CD4-positive, alpha-beta memory T cell (primary cell): ENCODE data around the gene LSM12. TPM values are rescaled to one million over a fixed set of nuclear protein-coding genes. Genes with fewer than 3 reads are reported as not detected.

Experiments
- CTCF ChIA-PET: fragments of 350-600 bp; sonication (Branson Sonifier 250); formaldehyde crosslinking; loops from one replicate; lab custom pipeline; 2021; ENCODE audit warnings: inconsistent platforms; ENCODE audit not compliant: partially characterized antibody; lab: Charles Lee
- POLR2A ChIA-PET: fragments of 350-600 bp; sonication (Branson Sonifier 250); formaldehyde crosslinking; loops from one replicate; lab custom pipeline; 2021; ENCODE audit not compliant: partially characterized antibody; lab: Charles Lee
- DNase-seq, 5 donors: peaks; one replicate each; pipeline versions ENCODE4 v3.0.0 to v3.0.0-alpha.2; 2020 to 2022; ENCODE audit warnings: mixed read lengths in 1 of 5
- H3K27ac ChIP-seq: one replicate; pipeline ENCODE4 v1.7.0; 2013; ENCODE audit warnings: low read depth, low read length
- H3K27me3 ChIP-seq: 2 replicates; pipeline ENCODE4 v1.7.0; 2013; ENCODE audit warnings: mild to moderate bottlenecking, low read length, moderate library complexity; ENCODE audit not compliant: insufficient read depth
- H3K36me3 ChIP-seq: 2 replicates; pipeline ENCODE4 v1.7.0; 2013; ENCODE audit warnings: mild to moderate bottlenecking, low read length, moderate library complexity; ENCODE audit not compliant: insufficient read depth
- H3K4me1 ChIP-seq: 2 replicates; pipeline ENCODE4 v1.7.0; 2013; ENCODE audit warnings: mild to moderate bottlenecking, low read length, moderate library complexity; ENCODE audit not compliant: insufficient read depth
- H3K4me3 ChIP-seq, 2 donors: one replicate each; pipeline ENCODE4 v1.7.0; 2013; ENCODE audit warnings: low read length in 2 of 2, mild to moderate bottlenecking in 1 of 2
- H3K9me3 ChIP-seq, 2 donors: one replicate each; pipeline ENCODE4 v1.7.0; 2013; ENCODE audit warnings: low read length in 2 of 2, control low read depth in 1 of 2; ENCODE audit not compliant: control insufficient read depth in 1 of 2
- H3K27ac Mint-ChIP-seq, 7 donors: one replicate each; pipeline ENCODE4 v1.8.0; 2020 to 2021; ENCODE audit warnings: mixed read lengths in 7 of 7, mild to moderate bottlenecking in 6 of 7, inconsistent platforms in 3 of 7, moderate library complexity in 3 of 7
- H3K27me3 Mint-ChIP-seq, 2 donors: one replicate each; pipeline ENCODE4 v1.8.0; 2020 to 2021; ENCODE audit warnings: mixed read lengths in 2 of 2
- H3K36me3 Mint-ChIP-seq, 2 donors: one replicate each; pipeline ENCODE4 v1.8.0; 2020 to 2021; ENCODE audit warnings: mixed read lengths in 2 of 2, inconsistent platforms in 1 of 2, mild to moderate bottlenecking in 1 of 2
- H3K4me1 Mint-ChIP-seq, 4 donors: one replicate each; pipeline ENCODE4 v1.8.0; 2020 to 2021; ENCODE audit warnings: mixed read lengths in 4 of 4, mild to moderate bottlenecking in 1 of 4
- H3K4me3 Mint-ChIP-seq, 8 donors: one replicate each; pipeline ENCODE4 v1.8.0; 2020 to 2021; ENCODE audit warnings: mixed read lengths in 8 of 8, mild to moderate bottlenecking in 7 of 8, moderate library complexity in 6 of 8, inconsistent platforms in 3 of 8
- H3K9me3 Mint-ChIP-seq, 8 donors: one replicate each; pipeline ENCODE4 v1.8.0; 2020 to 2021; ENCODE audit warnings: mixed read lengths in 8 of 8, mild to moderate bottlenecking in 5 of 8, inconsistent platforms in 3 of 8, moderate library complexity in 1 of 8
- intact Hi-C: fragments of 100-400 bp; cut with micrococcal nuclease; formaldehyde crosslinking; loops from one replicate; pipeline ENCODE4 v1.15.1; 2023
- polyA plus RNA-seq, 2 donors: library from polyadenylated mRNA; unstranded; fragments of 300-500 nt; fragmentation: Illumina TruSeq; gene quantifications; one replicate each; pipeline ENCODE4 v1.2.3, GENCODE V29; 2021
- total RNA-seq, 2 experiments: library from RNA; stranded (reverse); gene quantifications; one replicate each; pipeline ENCODE4 v1.2.3, GENCODE V29; 2021

Gene LSM12
- total and polyA plus RNA-seq, 4 experiments from 2014 or later: 35.3 to 74.0 (median 46.5) TPM

DNA sequence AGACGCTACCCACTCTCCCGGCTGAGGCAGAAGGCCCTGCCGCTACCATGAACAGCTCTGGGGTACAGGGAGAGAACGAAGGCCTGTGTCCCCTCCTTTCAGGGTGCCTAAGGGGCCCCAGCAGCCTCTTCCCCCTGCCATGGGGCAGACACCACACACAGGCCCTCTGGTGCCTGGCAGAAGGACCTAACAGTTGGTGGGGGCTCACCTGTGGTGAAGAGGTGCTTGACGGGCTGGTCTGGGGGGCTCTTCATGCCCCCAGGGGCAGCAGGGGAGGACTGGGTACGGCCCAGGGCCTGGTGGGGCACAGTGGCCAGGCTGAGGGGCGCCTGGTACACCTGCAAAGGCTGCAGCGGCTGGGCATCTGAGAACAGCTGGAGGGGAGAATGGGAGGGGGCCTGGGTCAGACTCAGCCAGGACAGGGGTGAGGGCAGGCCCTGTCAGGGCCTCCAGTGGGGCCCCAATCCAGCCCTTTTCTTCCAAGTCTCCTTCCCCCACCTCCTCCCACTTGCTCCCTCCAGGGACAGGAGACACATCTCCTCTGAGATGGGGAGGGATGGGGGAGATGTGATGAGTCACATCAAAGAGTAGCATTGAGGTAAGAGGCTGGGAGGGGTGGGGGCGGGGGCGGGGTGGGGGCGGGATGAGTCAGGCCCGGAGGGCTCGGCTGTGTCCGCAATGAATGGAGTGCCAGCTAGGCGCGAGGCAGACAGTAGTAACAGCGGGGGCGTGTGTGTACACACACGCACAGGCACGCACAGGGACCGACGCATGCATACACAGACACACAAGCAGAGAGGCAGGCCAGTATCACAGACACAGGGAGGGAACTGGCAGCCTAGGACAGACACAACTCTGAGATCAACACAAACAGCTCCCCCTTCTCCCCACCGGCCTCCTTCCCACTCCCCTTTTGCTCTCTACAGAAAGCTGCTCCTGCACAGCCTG is 20.2 kb upstream of the LSM12 start:
- Histone ChIP-seq H3K4me3 (no peak overlapping the region), H3K4me1 (no peaks in the 10 kb centered on the region), H3K36me3 (peaks cover 8% of the 10 kb centered on the region), H3K9me3 (no peaks in the 10 kb centered on the region), H3K27ac (no peak overlapping the region), H3K27me3 (no peaks in the 10 kb centered on the region)
- H3K4me1 Mint-ChIP-seq: peaks cover 0 to 12% (median 4%) of the 10 kb centered on the region in 4 donors
- no peaks in the 10 kb centered on the region for H3K27me3 Mint-ChIP-seq
- no peak overlapping the region for H3K4me3 Mint-ChIP-seq
- intact Hi-C loops: no loop called here
- DNase-seq: peak in 1 of 5 donors; percentile 52
- peak overlapping the region in 4 of 7 donors; percentile 52 to 81 (median 63) for H3K27ac Mint-ChIP-seq
- POLR2A ChIA-PET: no interaction called here
- peaks cover 0 to 3% (median 0%) of the 10 kb centered on the region in 8 donors for H3K9me3 Mint-ChIP-seq
- peaks cover 18 to 47% of the 10 kb centered on the region in 2 donors for H3K36me3 Mint-ChIP-seq
- CTCF ChIA-PET: no interaction called here

DNA sequence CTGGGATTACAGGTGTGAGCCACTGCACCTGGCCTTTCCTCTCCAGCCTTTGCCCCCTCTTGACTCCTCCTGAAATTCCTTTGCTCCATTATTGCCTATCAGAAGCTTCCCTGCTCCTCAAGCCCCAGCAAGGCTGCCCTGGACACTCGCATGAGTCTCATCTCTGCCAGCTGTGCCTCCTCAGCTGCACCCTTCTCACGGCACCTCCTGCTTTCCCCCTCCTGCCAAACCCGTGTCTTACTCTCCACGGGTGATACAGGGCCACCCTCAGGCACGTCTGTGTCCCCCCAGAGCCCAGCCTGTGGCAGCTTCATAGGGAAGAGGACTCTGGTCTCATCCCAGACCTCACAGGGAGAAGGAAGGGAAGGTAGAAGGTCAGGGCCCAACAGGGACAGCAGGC is 19.4 kb upstream of the LSM12 start:
- no peaks in the 10 kb centered on the region for H3K27me3 ChIP-seq
- no peak overlapping the region for H3K27ac ChIP-seq
- no peak for DNase-seq
- CTCF ChIA-PET: no interaction called here
- H3K4me3 ChIP-seq: no peak overlapping the region
- intact Hi-C loops: no loop called here
- peaks cover 8% of the 10 kb centered on the region for H3K36me3 ChIP-seq
- peaks cover 0 to 12% (median 4%) of the 10 kb centered on the region in 4 donors for H3K4me1 Mint-ChIP-seq
- no peaks in the 10 kb centered on the region for H3K4me1 ChIP-seq
- H3K9me3 ChIP-seq: no peaks in the 10 kb centered on the region
- H3K9me3 Mint-ChIP-seq: peaks cover 0 to 3% (median 0%) of the 10 kb centered on the region in 8 donors
- peaks cover 15 to 41% of the 10 kb centered on the region in 2 donors for H3K36me3 Mint-ChIP-seq
- no peak overlapping the region for H3K4me3 Mint-ChIP-seq
- POLR2A ChIA-PET: no interaction called here
- H3K27me3 Mint-ChIP-seq: no peaks in the 10 kb centered on the region
- peak overlapping the region in 3 of 7 donors; percentile 22 to 40 (median 23) for H3K27ac Mint-ChIP-seq

DNA sequence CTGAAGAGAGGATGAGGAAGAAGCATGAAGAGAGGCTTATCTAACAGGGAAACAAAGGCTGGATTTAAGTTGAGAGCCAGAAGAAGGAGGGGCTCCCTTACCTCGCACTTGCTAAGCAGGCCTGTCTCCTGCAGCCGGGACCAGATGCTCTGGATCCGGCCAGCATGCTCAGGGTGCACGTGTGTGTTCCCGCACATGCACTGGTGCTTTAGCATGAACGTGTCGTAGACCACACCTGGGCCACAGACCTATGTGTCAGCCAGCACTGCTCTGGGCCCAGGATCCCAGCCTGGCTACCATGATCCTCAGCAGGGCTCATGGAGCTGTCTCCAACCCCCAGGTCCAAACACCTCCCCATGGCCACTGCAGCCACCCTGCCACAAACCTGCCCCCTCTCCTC is 18.4 kb upstream of the LSM12 start:
- ChIA-PET CTCF (no interaction called here), POLR2A (no interaction called here)
- Histone ChIP-seq H3K27ac (no peak overlapping the region), H3K27me3 (no peaks in the 10 kb centered on the region), H3K4me3 (no peak overlapping the region), H3K36me3 (peaks cover 8% of the 10 kb centered on the region), H3K4me1 (no peaks in the 10 kb centered on the region), H3K9me3 (no peaks in the 10 kb centered on the region)
- peaks cover 0 to 1% (median 0%) of the 10 kb centered on the region in 8 donors for H3K9me3 Mint-ChIP-seq
- intact Hi-C loops: no loop called here
- H3K27me3 Mint-ChIP-seq: no peaks in the 10 kb centered on the region
- no peak overlapping the region for H3K4me3 Mint-ChIP-seq
- DNase-seq: no peak
- peaks cover 0 to 12% (median 4%) of the 10 kb centered on the region in 4 donors for H3K4me1 Mint-ChIP-seq
- H3K27ac Mint-ChIP-seq: peak overlapping the region in 3 of 7 donors; percentile 27 to 62 (median 42)
- H3K36me3 Mint-ChIP-seq: peaks cover 15 to 49% of the 10 kb centered on the region in 2 donors

DNA sequence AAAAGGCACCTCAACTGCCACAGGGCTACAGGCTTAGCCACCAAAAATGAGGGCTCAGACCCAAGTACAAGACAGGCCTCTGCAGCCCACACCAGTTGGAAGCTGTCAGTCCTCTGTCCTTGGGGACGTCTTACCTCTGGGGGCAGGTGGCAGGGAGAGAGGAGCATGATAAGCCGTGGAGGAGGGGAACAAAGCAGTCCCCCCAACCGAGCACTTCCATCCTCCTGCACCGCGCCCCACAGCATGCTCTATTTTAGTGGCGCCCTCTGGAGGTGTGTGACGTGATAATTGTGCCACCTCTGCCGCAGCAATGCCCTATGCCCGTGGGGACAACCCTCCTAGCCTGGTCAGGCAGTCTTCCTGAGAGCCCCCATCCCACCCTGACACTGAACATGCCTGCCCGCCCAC is 17.7 kb upstream of the LSM12 start:
- ChIA-PET CTCF (no interaction called here), POLR2A (no interaction called here)
- Histone ChIP-seq H3K9me3 (no peaks in the 10 kb centered on the region), H3K27me3 (no peaks in the 10 kb centered on the region), H3K4me3 (no peak overlapping the region), H3K36me3 (peaks cover 8% of the 10 kb centered on the region), H3K4me1 (no peaks in the 10 kb centered on the region), H3K27ac (no peak overlapping the region)
- Mint-ChIP-seq H3K9me3 (peaks cover 0 to 1% (median 0%) of the 10 kb centered on the region in 8 donors), H3K4me1 (peaks cover 0 to 12% (median 4%) of the 10 kb centered on the region in 4 donors), H3K4me3 (no peak overlapping the region), H3K36me3 (peaks cover 15 to 52% of the 10 kb centered on the region in 2 donors), H3K27me3 (no peaks in the 10 kb centered on the region), H3K27ac (peak overlapping the region in 1 of 7 donors; percentile 27)
- intact Hi-C loops: no loop called here
- DNase-seq: no peak

DNA sequence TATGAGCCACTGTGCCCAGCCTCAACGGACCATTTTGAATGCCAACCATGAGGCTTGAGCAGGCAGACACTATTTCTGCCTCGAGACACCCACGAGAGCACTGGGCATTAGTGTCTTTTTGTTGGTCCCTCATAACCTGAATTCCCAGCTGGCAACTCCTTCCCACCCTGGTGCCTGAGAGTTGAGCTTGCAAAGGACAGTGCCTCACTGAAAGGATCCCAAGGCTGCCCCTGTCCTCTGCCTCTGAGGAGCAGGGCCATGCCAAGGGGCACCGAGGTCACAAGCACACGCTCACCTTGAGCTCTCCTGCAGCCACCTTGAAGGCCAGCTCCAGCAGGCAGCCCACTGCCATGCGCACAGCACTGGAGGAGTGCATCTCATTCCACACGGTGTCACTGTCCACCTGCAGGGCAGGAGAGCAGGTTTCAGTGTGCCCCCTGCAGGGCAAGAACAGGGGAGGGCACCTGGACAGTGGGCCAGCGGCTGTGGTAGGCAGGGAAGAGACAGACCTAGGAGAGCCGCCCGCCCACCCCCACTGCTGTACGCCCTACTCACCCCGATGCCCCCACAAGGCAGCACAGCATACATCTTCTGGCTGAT is 16.9 kb upstream of the LSM12 start:
- ChIA-PET POLR2A (no interaction called here), CTCF (interaction anchor here (1.1 kb wide), 1 partner anchor 139 kb away, joined by 3 read pairs; no protein-coding TSS in a partner anchor)
- H3K27me3 Mint-ChIP-seq: no peaks in the 10 kb centered on the region
- Histone ChIP-seq H3K27me3 (no peaks in the 10 kb centered on the region), H3K9me3 (no peaks in the 10 kb centered on the region), H3K27ac (no peak overlapping the region), H3K36me3 (peaks cover 15% of the 10 kb centered on the region), H3K4me3 (no peak overlapping the region), H3K4me1 (no peaks in the 10 kb centered on the region)
- H3K4me3 Mint-ChIP-seq: no peak overlapping the region
- intact Hi-C loops: no loop called here
- H3K4me1 Mint-ChIP-seq: peaks cover 0 to 12% (median 2%) of the 10 kb centered on the region in 4 donors
- no peak overlapping the region for H3K27ac Mint-ChIP-seq
- peaks cover 12 to 50% of the 10 kb centered on the region in 2 donors for H3K36me3 Mint-ChIP-seq
- H3K9me3 Mint-ChIP-seq: peaks cover 0 to 1% (median 0%) of the 10 kb centered on the region in 8 donors
- no peak for DNase-seq

DNA sequence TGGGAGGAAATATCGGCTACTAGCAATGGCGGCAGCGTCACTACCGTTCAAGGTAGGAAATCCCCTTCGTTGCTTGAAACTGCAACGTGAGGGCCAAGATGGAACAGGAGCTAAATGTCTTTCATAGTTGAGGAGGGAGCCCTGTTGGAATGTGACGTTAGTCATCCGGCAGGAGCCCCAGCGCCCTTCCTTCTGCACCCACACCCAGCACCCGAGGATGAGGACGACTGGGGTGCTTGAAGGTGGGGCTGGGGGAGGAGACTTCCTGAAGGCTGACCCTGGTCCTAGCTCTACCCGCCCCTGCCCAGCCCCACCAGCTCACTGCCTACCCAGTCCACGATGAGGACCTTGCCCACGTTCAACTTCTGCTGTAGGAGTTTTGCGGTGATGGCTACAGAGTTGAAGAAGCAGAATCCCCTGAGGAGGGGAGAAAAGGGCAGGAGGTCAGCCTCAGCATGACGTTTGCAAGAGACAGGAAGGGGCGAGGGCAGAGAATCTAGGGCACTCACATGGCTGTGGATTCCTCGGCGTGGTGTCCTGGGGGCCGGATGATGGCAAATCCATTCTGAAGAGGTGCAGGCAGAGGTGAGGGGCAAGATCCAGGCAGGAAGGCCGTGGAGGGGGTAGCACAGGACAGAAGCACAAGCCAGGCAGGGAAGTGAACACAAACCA is 15.9 kb upstream of the LSM12 start:
- Histone ChIP-seq H3K4me3 (no peak overlapping the region), H3K9me3 (no peaks in the 10 kb centered on the region), H3K4me1 (no peaks in the 10 kb centered on the region), H3K27ac (no peak overlapping the region), H3K27me3 (no peaks in the 10 kb centered on the region), H3K36me3 (peaks cover 16% of the 10 kb centered on the region)
- H3K36me3 Mint-ChIP-seq: peaks cover 12 to 48% of the 10 kb centered on the region in 2 donors
- no peaks in the 10 kb centered on the region for H3K27me3 Mint-ChIP-seq
- peak overlapping the region in 3 of 7 donors; percentile 63 to 72 (median 71) for H3K27ac Mint-ChIP-seq
- POLR2A ChIA-PET: no interaction called here
- no peak for DNase-seq
- intact Hi-C loops: no loop called here
- CTCF ChIA-PET: interaction anchor here (1.1 kb wide), 1 partner anchor 138 kb away, joined by 3 read pairs; no protein-coding TSS in a partner anchor
- peaks cover 0 to 9% (median 1%) of the 10 kb centered on the region in 4 donors for H3K4me1 Mint-ChIP-seq
- H3K4me3 Mint-ChIP-seq: no peak overlapping the region
- peaks cover 0 to 1% (median 0%) of the 10 kb centered on the region in 8 donors for H3K9me3 Mint-ChIP-seq
